GM19025 (cell line): ENCODE results near the gene CELF1.

Experiments
- ATAC-seq: cut with Tn5 transposase; IDR thresholded peaks from one replicate; pipeline ENCODE4 v1.9.1; 2021; ENCODE audit warnings: mild to moderate bottlenecking, low read depth, moderate library complexity; ENCODE audit not compliant: unreplicated experiment

Gene CELF1

GRCh38 chr11:47552566-47553405, at the start of gene CELF1:
CELF1 (minus strand) TSS chr11:47553132; CDS start chr11:47499523, 53,609 bp downstream.
- ATAC-seq: peak; percentile 90

GRCh38 chr11:47599902-47600301, 47.0 kb upstream of the CELF1 start:
- no peak for ATAC-seq

DNA sequence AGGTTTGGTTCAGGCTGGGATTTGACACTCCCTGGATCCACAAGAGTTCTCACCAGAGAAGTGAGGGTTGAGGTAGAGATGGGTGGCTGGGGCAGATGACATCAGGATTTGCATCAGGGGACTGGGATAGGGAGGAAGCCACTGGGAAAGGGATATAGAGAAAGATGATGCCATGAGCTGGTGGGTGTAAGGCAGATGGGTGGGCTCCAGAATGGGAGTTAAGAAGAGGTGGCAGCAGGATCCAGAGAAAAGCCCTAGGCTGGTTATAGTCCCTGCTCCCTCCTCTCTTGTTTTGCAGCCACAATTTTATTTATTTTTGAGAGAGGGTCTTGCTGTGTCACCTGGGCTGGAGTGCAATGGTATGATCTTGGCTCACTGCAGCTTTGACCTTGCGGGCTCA, 43.0 kb upstream of the CELF1 start:
- ATAC-seq: no peak

DNA sequence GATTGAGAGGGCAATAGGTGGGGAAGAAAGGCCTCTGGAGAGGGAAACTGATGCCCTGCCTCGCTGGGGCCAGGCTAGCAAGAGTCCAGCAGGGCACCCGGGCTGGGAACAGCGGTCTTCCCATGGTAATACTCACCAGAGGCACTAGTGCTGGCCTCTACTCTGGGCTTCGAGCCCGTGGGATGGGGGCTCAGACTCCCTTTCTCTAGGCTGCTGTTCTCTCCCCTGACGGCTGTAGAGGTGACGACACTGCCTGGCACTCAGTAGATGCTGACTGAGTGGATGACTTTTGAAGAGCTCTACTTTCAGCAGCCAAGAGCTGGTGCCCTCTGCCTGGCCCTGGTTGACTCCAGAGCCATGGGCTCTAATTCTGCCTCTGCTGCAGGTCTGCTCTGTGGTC, 42.1 kb upstream of the CELF1 start:
- no peak for ATAC-seq

- ATAC-seq: no peak
Measured at GRCh38 chr11:47593934-47594855, 41.3 kb upstream of the CELF1 start, which contains the start of gene C1QTNF4. C1QTNF4 (minus strand) TSS chr11:47594411; CDS start chr11:47590810, 3,601 bp downstream.

DNA sequence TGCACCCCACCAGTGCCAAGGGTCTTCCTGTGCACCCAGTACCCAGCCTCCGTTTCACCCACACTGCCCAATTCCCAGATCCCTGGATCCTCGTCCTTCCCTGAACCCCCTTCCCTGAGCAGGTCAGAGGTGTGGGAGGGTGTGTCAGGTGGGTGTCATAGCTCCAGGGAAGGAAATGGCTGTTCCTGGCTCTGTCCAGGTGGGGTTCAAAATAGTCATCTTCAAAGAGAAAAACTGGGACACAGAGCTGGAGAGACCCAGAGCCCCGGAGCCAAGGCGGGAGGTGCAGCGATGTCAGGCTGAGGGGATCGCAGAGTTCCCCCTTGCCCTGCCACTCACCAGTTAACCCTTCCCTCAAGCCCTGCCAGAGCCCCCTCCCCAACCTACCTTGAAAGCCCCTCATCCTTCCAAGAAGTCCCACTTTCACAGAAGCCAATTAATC, 40.6 kb upstream of the CELF1 start:
- ATAC-seq: no peak

DNA sequence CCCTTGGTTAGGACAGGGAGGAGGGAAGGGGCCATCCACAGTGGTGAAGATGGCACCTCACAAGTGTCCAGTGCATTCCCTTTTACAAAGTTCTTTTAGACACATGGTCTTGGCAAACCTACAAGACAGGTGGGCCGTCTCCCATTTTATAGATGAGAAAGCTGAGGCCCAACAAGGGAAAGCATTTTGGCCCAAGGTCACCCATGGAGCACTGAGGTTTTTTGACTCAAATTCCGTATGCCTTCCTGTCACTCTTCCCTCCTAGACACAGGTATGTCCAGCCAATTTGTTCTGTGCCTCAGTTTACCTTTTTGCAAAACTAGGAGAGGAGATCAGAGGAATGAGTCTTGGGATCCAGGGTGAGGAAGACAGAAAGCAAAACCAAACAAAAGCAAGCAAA, 40.0 kb upstream of the CELF1 start:
- ATAC-seq: no peak

- no peak for ATAC-seq
Measured at GRCh38 chr11:47592251-47592650, 39.3 kb upstream of the CELF1 start.

DNA sequence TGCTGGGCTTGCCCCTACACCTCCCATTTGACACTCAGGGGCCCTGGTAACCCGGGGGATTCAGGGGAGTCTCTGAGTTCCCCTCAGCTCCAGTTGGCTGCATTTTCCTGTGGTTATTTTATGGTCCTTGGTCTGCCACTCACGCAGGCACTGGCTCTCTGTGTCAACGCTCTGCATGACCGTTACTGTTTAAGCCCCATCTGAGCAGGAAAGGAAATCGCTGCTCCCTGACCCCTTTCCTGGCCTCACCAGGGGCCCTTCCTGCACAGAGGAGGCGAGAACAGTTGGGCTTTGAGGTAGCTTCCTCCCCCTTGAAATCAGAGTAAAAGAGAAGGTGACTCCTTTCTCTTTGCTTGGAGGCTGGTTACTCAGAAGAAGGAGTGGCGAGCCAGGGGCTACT, 38.8 kb upstream of the CELF1 start:
- no peak for ATAC-seq

DNA sequence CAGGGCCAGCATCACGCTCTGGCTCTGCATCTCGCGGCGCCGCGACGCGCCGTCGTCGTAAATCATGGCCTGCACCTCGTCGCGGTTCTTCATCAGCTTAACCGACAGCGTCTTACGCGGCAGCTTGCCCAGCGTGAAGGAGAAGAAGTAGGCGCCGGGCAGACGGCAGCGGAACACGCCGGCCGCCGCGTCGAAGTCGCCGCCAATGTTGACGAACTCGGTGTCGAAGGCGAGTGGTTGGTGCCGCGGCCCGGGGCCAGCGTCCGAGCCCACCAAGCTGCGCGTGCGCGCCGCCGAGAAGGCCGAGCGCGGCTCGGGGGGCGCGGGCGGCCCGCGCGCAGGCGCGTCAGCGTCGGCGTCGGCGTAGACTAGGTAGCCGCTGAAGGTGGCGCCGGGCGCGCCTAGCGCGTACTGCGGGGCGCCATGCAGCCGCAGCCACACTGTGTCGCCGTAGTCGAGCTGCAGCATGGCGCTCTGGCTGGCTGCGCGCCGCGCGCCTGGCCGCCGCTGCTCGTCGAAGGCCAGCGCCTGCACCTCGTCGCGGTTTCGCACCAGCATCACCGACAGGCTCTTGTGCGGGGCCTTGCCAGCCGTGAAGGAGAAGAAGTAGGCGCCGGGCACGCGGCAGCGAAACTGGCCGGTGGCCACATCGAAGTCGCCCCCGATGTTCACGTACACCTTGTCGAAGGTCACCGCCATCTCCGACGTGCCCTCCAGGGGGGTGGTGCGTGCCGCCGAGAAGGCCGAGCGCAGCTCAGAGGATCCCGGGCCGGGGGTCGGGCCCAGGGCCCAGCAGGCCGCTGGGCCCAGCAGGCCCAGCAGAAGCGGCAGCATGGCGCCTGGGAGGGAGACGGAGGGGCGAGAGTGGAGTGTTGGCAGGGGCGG, 37.3 kb upstream of the CELF1 start:
- no peak for ATAC-seq

DNA sequence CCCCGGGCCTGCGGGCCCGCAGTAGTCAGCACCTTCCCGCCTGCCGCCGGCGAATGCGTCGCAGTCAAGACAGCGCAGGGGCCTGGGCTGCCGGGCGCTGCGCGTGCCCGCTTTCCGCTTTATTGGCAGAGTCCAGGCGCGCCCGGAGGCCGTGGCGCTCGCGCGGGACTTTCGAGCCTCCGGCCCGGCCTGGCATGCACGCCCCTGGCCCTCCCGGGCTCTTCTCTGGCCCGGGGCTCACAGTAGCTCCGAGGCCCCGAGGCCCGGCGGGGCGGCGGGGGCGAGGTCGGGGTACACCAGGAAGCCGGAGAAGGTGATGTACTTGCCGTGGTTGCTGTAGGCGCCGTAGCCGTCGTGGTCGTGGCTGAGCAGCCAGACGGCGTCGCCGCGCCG, 36.6 kb upstream of the CELF1 start:
- no peak for ATAC-seq

GRCh38 chr11:47589118-47589517, 36.2 kb upstream of the CELF1 start:
- no peak for ATAC-seq

- ATAC-seq: no peak
Measured at GRCh38 chr11:47587723-47588326, 34.9 kb upstream of the CELF1 start.

- ATAC-seq: no peak
Measured at GRCh38 chr11:47587039-47587716, 34.2 kb upstream of the CELF1 start.

DNA sequence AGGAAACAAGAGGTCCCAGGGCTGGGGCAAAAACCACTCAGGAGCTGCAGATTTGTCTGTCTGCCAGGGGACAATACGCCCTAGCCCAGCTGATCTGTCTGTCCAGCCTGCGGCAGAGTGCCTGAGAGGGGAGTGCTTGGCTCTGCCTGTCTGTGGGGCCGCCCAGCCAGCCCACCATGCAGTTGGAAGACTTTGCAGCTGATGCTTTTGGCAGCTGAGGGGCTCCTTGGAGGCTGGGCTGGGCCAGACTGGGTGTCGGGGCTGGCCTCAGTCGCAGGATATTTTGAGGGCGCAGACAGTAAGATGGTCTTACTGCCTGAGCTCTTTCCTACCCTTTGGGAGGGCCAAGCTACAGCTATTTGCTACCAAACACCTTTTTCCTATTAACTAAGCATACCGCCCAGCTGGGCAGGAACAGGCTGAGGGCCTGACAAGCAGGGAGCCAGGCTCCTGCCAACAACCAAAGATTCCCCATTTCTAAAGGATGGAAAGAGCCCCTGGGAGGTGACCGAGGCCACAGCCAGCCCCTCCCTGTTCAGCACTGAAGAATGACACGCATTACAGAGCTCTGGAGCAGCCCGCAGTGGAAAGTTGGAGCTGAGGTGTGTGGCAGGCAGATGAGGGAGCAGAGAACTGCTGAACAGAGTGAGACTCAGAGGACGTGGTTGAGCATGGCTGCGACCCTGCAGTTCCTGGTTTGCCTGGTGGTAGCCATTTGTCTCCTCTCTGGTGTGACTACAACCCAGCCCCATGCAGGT, 33.3 kb upstream of the CELF1 start, which contains the start of gene FAM180B:
Gene FAM180B, plus strand, starts transcription at position 581 of the 758 bp plus-strand sequence. Its CDS starts 91 bp downstream, at position 672.
- ATAC-seq: no peak

- no peak for ATAC-seq
Measured at GRCh38 chr11:47583844-47584243, 30.9 kb upstream of the CELF1 start.

DNA sequence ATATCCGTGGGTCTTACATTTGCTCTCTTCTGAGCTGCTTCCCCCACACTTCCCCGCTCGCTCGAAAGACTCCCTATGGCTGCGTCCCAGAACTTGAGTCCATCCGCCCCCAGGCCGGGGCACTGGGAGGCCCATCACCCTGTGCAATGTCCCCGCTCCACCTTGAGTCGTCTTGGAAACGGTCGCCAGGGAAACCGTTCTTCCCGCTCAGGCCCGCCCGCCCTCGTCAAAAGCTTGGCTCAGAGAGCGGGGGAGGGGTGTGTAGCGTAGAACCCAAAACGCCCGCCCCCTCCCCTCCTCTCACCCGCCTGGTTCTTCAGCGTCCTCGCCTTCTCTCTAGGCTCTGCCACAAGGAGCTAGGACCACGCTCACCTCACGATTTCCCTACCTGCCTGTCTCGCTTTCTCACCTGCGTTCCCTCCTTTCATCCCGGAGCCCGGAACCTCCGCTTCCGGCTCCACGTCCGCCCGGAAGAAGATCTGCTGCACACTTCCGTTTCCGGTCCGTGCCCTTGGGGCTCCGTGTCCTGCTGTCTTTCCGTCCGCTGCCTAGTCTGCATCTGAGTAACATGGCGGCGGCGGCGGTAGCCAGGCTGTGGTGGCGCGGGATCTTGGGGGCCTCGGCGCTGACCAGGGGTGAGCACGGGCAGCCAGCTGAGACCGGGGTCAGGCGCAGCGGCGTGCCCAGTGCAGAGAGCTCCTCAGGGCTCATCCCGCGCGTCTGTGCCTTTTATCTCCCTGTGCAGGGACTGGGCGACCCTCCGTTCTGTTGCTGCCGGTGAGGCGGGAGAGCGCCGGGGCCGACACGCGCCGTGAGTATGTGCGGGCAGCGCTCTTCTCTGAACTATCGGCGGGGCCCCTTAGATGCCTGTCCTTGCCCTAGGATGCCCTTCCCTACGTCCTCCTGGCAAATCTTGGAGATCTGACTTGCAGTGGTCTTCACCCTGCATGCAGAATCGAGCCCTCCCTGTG, 25.9 kb upstream of the CELF1 start, which contains the start of the genes KBTBD4 and NDUFS3:
Gene KBTBD4, minus strand, starts transcription at position 447 of the 971 bp plus-strand sequence. Its CDS starts 19 bp downstream, at position 428.
Gene NDUFS3, plus strand, starts transcription at position 551 of the 971 bp plus-strand sequence. Its CDS starts 18 bp downstream, at position 569.
- peak; percentile 92 for ATAC-seq
